Spleen (tissue), 7 donors: ENCODE data around the gene ARID3A.

Source experiments
- CTCF ChIP-seq, 11 experiments: fragments of 200-600 bp in 7 of 11; fragments of 450-650 bp in 4 of 11; sonication (generic) in 4 of 11; IDR thresholded peaks in 8 of 11; conservative IDR thresholded peaks in 3 of 11; 1 replicate in 7 of 11; 2 replicates in 4 of 11; pipeline versions ENCODE4 v1.4.0 to v1.8.0; 2016 to 2021; ENCODE audit warnings: antibody characterized with exemption in 11 of 11, inconsistent platforms in 4 of 11, mild to moderate bottlenecking in 1 of 11
- POLR2A ChIP-seq, 3 donors: fragments of 450-650 bp; IDR thresholded peaks; one replicate each; pipeline ENCODE4 v1.5.1; 2017; ENCODE audit warnings: antibody characterized with exemption in 3 of 3, mild to moderate bottlenecking in 1 of 3
- donor health status: DM: no; HTN: no; CAD: no; lungs with moderate emphysema.
- donor health status: DM: no; HTN: no; CAD: no.
- donor health status: DM: no; HTN: no; CAD: no.

GRCh38 chr19:911197-912033, 14.4 kb upstream of the ARID3A start:
- TF ChIP-seq CTCF (IDR thresholded peaks at IDR 0.05 in 8 of 11, conservative IDR thresholded peaks at IDR 0.05 in 3 of 11) (no peak), POLR2A (IDR thresholded peaks at IDR 0.05) (no peak)
